Activated CD4-positive, CD25-positive, alpha-beta regulatory T cell (primary cell): ENCODE results near the gene COMMD6.

ENCODE experiments used
- DNase-seq, 4 experiments: peaks; one replicate each; lab custom pipeline; 2025; lab: John Stamatoyannopoulos, UW

Gene COMMD6

DNA sequence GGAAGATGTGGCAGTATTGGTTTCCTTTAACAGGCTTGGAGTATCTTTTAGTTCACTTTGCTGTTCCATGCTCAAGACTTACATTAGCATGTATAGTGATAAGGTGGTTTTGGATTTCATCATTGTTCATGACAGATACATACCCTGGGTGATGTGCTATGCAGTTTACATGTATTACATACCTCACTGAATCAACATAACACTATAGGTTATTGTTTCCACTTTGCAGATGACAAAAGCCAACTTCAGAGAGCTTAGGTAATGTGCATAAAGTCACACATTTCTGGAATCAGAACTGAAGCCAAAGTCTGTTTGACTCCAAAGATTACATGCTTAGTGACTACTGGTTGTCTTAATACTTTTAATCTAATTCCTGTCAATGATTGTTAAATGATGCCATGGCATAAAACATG lies 7.1 kb downstream of the COMMD6 start:
- DNase-seq = no peak

- DNase-seq = no peak
Measured at GRCh38 chr13:75521956-75522355, 15.7 kb downstream of the COMMD6 start.

DNA sequence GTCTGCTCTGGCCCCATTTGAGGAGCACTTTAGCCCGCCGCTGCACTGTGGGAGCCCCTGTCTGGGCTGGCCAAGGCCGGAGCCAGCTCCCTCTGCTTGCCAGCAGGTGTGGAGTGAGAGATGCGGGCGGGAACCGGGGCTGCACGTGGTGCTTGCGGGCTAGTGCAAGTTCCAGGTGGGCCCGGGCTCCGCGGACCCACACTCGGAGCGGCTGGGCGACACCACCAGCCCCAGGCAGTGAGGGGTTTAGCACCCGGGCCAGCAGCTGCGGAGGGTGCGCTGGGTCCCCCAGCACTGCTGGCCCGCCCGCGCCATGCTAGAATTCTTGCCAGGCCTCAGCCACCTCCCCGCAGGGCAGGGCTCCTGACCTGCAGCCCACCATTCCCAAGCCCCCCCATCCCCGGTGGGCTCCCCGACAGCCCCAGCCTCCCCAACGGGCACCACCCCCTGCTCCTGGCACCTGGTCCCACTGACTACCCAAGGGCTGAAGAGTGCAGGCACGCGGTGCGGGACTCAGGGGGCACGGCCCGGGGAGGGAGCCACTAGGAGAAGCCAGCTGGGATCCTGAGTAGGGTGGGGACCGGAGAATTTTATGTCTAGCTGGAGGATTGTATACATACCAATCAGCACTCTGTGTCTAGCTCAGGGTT lies 19.1 kb downstream of the COMMD6 start:
- DNase-seq = no peak

GRCh38 chr13:75514080-75514995 lies 23.3 kb downstream of the COMMD6 start:
- DNase-seq = no peak

DNA sequence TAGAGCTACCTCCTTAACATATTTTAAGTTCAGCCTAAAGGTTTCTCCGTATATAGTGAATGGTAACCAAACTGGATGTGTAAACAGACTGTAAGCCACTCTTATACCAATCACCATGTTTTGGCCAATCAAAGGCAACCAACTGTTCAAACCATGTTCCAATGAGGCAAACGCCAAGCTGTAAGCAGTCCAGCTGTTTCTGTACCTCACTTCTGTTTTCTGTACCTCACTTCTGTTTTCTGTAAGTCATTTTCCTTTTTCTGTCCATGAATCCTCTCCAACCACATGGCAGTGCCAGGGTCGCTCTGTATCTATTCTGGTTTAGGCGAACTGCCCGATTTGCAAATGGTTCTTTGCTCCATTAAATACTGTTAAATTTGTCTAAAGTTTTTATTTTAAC lies 24.4 kb downstream of the COMMD6 start:
- no peak for DNase-seq

- DNase-seq = no peak
Measured at GRCh38 chr13:75512253-75512652, 25.4 kb downstream of the COMMD6 start.

- no peak for DNase-seq
Measured at GRCh38 chr13:75511051-75511625, 26.5 kb downstream of the COMMD6 start.

GRCh38 chr13:75508002-75508548 lies 29.6 kb downstream of the COMMD6 start:
- DNase-seq = no peak

- DNase-seq = no peak
Measured at GRCh38 chr13:75507027-75508001, 30.3 kb downstream of the COMMD6 start.

GRCh38 chr13:75506018-75506417 lies 31.6 kb downstream of the COMMD6 start:
- no peak for DNase-seq

GRCh38 chr13:75505327-75505726 lies 32.3 kb downstream of the COMMD6 start:
- no peak for DNase-seq

GRCh38 chr13:75495938-75496337 lies 41.7 kb downstream of the COMMD6 start:
- DNase-seq = no peak

GRCh38 chr13:75494491-75494890 lies 43.1 kb downstream of the COMMD6 start:
- no peak for DNase-seq

DNA sequence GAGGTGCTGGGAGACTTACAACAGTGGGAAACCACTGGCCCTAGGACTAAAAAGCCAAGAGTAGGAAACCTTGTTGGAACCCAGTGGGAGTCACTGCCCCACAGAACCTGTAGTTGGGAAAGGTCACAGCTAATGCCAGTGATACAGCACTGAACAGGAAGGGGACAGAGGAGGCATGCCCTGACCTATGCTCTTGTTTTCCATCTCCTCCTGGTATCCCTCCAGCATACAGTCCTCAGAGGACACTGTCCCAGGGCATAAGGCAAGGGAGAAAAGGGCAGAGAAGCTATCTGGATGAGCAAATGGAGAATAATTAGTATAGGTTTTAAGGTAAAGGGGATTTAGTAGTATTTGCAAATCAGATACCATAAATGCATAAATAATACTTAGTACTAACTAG lies 44.5 kb downstream of the COMMD6 start:
- DNase-seq = no peak

DNA sequence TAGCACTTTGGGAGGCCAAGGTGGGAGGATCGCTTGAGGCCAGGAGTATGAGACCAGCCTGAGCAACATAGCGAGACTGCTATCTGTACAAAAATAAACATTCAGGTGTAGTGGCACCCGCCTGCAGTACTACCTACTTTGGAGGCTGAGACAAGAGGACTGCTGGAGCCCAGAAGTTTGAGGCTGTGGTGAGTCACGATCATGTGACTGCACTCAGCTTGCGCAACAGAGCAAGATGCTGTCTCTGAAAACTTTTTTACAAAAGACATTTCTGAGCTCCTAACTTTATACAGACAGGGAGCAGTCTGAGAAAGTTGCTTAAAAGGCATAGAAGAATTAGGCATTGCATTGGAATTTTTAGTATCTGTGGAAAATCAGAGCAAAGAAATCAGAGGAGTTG lies 45.3 kb downstream of the COMMD6 start:
- no peak for DNase-seq

DNA sequence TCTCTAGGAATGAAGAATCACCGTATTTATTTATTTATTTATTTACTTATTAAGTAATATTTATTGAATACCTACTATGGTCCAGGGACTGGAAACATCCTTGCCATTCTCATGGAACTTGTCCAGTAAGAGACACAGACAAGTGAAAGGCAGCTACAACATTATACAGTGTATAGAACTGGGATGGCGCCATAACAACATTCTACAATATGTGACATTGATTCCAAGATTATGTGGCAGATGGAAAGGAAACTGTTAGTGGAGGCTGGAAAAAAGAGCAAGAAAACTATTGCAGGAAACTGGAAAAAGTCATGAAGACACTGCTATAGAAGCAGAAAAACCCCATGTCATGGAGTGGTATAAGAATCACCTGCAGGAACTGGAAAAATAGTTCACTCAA lies 46.3 kb downstream of the COMMD6 start:
- no peak for DNase-seq

DNA sequence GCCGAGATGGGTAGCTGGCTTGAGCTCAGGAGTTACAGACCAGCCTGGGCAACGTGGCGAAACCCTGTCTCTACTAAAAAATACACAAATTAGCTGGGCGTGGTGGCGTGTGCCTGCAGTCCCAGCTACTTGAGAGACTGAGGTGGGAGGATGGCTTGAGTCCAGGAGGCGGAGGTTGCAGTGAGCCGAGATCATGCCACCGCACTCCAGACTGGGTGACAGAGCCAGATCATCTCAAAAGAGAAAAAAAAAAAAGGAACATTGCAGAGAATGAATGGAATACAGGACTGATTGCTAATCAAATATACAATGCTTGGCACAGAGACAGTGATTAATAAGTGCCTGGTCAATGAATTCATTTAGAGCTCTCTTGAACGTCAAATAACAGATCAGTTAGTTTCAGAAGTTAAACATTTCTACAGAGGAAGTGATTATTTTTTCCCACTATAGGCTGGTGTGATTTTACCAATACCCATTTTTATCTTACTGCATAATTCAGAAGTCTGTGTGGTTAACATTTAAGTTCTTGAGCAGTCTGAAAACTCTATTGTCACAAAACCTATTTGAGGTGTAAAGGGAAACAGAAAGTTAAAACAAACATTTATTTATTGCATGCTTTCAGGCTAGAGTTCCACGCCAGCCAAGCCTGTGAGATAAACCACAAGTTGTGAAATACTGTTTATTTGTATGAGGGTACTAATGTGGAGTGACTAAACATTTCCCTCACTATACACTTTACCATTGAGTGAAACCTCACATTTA lies 48.0 kb downstream of the COMMD6 start:
- no peak for DNase-seq

- DNase-seq = no peak
Measured at GRCh38 chr13:75486146-75487062, 51.2 kb downstream of the COMMD6 start.

- DNase-seq = no peak
Measured at GRCh38 chr13:75485286-75486062, 52.2 kb downstream of the COMMD6 start.
